Activated gamma-delta T cell treated with anti-CD3 and anti-CD28 coated beads, Interleukin-2, amount 50 U/mL, for 16 hours (primary cell): Measurements from ENCODE around the gene SLC16A2.
A peak's percentile ranks its signal among the peaks of the same experiment; 100 is the strongest.

Source experiments
- DNase-seq: peaks from one replicate; pipeline ENCODE4 v3.0.0-alpha.2; 2020; ENCODE audit warnings: low read depth

The SLC16A2 gene

DNA sequence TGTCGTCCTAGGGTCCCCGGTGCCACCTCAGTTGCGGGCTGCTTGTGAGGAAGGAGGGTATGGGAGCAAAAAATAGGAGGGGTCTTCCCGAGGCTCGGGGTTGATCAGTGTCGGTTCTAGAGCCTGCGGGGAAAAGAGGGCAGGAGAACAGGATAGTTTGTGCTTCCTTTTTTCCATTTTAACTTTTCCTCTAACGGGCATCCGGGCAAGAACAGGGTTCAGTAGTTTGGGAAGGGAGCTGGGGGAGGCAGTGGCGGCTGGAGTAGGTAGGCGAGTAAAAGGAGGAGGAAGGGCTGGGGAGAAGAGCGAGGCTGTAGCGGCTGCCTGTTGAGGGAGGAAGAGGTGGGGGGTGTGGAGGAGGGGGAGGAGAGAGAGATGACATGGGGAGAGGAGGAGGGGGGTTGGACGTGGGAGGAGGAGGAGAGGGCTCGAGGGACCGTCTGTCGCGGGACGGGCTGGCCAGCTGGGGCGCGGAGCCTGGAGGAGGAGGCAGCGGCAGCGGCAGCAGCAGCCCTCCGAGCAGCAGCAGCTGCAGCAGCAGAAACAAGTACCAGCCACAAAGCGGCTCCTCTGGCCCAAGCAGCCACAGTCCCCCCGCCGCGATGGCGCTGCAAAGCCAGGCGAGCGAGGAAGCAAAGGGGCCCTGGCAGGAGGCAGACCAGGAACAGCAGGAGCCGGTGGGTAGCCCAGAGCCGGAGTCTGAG is at the start of gene SLC16A2:
TSS of gene SLC16A2 (plus strand) at position 458 of the 704 bp plus-strand sequence. CDS start at position 603, 145 bp downstream.
- peak; percentile 7 for DNase-seq

DNA sequence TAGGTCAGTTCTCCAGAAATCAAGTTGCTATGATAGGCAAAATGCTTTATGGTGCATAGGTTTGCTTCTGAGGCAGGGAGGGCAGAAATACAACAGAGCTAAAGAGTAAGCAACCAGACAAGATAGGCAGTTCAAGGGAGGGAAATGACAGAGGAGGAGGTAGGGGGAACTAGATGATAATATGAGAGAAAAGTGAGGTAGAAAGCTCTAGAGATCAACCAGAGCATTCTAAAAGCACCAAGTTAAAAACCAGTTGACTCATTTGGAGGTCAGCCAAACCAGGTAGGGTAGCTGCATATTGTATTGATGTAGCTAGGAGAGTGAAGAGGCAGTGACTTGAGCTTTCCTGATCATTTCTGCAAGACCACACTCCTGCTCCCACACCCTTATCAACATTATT is 49.0 kb upstream of the SLC16A2 start:
- DNase-seq, result no peak

DNA sequence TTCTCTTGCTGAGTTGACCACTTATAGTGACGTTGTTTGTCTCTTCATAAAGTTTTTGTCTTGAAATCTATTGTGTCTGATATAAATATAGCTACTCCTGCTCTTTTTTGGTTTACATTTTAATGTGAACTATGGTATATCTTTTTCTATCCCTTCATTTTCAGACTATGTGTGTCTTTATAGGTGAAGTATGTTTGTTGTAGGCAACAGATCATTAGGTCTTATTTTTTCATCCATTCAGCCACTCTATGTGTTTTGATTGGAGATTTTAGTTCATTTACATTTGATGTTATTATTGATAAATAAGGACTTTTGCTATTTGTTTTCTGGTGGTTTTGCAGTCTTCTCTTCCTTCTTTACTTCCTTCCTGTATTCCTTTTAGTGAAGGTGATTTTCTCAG is 44.0 kb upstream of the SLC16A2 start:
- no peak for DNase-seq

DNA sequence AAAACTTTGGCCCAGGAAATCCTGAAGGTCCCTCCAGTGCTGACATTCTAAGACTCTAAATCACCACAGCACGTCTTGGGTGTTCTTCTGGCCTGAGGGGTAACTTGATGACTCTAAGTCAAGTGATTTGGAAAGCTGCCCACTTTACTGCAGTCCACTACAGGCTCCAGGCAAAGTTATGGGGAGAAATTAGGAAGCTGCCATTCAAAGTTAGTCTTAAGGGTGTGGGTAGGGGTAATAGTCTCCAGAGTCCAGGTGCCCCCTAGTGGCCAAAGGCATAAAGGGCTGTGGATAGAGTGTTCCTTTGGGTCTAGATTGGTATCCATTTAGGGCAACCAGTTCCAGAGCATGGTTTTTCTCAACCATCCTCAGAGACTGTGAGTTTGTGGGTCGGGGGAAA is 38.7 kb upstream of the SLC16A2 start:
- peak; percentile 31 for DNase-seq

DNA sequence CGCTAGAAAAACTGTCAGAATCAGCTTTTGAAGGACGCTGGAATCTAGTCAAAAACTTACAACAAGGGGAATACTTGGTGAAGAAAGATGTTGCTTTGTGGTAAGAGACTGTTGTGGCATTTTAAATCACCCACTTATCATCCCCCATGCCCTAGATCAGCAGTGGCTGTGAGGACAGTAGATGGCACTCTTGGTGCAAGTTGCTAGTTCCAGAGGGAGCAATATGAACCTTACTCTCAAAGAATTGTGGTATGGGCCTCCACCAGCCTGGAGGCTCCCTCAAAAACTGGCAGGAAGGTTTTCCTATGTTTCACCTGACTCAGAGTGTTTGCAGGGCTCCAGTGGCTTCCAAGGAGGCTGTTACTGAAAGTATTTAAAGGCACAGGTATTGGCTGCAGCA is 37.7 kb upstream of the SLC16A2 start:
- no peak for DNase-seq

DNA sequence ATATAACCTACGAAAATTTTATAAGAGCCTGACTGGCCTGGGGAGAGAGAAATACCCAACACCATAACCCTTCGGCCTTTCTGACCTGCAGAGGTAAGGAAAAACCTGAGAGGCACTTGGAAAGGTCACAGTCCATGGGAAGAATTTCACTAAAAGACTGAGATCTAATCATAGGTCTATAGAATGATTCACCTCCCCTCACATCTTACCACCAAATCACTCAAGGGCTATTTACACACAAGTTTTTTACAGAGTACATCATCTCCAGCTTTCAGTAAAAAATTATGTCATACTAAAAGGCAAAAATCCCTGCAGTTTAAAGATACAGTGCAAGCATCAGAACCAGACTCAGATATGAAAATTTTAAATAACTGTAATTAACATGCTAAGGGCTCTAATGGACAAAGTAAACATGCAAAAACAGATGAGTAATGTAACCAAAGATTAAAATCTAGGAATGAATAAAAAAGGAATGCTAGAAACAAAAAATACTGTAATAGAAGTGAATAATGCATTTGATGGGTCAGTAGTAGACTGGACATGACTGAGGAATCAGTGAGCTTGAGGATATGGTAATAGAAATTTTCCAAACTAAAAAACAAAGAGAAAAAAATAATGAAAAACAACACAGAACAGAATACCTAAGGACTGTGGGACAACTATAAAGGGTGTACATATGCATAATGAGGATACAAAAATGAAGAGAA is 32.1 kb upstream of the SLC16A2 start:
- no peak for DNase-seq

DNA sequence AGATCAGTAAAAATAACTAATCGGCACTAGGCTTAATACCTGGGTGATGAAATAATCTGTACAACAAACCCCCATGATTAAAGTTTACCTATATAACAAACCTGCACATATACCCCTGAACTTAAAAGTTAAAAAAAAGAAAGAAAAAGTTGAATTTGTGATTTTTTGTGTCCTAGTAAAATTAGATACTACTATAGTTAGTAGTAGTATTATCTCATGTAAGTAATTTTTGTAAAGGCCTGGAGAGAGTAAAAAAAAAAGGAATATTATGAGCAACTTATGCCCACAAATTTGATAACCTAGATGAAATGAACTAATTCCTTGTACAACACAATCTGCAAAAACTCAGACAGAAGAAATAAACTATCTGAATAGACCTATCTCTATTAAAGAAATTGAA is 25.7 kb upstream of the SLC16A2 start:
- no peak for DNase-seq

DNA sequence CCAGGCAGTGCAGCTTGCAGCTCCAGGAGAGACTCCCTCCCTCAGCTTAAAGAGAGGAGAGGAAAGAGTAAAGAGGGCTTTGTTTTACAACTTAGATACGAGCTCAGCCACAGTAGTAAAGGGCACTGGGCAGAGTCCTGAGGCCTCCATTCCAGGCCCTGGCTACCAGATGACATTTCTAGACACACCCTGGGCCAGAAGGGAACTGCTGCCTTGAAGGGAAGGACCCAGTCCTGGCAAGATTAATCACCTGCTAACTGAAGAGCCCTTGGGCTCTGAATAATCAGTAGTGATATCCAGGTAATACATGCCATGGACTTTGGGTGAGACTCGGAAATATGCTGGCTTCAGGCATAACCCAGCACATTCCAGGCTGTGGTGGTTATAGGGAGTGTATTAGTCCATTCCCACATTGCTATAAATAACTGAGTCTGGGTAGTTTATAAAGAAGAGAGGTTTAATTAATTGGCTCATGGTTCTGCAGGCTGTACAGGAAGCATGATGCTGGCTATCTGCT is 15.3 kb upstream of the SLC16A2 start:
- no peak for DNase-seq

DNA sequence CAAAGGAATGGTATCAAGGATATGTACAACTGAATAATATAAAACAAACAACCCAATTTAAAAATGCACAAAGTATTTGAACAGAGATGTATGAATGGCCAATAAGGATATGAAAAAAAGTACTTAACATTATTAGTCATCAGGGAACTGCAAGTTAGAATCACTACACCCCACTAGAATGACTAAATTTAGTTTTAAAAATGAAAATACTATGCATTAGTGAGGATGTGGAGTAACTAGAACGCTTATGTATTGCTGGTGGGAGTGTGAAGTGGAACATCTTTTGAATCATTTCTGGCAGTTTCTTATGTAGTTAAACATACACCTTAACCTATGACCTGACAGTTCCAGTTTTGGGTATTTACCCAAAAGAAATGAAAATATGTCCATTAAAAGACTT is 13.0 kb upstream of the SLC16A2 start:
- no peak for DNase-seq

DNA sequence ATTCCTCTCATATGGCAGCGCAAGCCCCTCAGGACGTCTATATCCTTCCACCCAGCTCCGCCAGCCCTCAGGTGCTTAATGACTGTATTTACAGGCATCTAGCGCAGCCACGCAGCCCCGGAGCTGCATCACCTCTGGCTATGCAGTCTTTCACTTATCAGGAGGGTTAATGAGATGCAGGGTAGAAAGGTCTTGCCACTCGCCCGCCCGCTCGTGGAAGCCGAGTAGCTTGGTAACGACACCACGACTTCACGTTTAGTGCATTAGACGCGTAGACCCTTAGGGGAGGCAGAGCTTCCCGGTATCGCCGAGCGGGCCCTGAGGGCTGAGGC is 1.5 kb upstream of the SLC16A2 start:
- no peak for DNase-seq

DNA sequence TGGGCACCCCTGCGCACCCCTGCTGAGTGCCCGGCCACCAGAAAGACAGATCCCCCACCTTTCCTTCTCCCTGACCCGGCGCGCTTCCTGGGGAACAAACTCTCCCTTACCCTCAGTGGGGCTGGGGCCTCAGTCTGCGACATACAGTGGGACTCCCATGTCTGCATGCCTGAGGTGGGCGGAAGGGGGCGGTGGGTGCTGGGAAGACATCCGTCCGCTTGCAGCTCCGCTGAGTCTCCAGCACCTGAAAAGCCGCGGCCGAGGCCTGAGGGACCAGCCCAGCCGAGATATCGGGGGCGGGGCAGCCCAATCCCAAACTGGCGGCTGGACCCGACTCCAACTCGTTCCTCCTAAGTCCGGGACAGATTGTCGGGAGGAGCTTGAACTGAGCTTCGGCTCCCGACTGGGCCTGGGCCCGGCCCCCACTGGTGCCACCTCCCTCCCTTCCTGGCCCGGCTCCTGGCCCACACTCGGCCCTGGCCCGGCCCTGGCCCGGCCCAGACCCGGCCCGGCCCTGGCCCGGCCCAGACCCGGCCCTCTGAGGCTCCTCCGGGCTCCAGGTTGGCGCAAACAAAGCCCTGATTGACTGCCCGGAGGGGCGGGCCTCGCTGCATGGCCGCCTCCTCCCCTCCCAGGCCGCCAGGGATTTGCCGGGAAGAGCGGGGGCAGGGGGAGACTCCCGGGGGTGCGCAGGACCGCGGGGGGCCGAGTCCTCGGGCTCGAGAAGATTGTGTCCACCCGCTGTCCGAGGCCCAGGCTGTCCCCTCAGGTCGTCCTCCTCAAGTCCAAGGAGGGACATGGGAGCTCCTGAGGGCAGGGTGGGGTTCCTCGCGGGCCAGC is 877 bp upstream of the SLC16A2 start:
- DNase-seq, result no peak

DNA sequence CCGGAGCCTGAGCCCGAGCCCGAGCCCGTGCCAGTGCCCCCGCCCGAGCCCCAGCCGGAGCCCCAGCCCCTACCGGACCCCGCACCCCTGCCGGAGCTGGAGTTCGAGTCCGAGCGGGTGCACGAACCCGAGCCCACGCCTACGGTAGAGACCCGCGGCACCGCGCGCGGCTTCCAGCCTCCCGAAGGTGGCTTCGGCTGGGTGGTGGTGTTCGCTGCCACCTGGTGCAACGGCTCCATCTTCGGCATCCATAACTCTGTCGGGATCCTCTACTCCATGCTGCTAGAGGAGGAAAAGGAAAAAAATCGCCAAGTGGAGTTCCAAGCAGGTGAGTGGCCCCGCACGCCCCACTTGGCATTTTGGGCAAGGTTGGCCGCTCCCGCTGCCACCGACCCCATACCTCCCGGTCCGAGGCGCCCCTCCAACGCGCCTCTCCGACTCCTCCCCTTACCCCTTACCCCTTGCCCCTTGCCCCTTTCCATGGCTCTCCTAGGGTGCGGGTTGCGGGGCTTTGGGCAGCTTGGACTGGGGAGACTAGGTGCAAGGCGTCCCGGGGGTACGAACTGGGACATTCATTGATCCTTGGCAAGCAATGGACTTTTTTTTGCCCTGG is 553 bp downstream of the SLC16A2 start:
- DNase-seq, result no peak

DNA sequence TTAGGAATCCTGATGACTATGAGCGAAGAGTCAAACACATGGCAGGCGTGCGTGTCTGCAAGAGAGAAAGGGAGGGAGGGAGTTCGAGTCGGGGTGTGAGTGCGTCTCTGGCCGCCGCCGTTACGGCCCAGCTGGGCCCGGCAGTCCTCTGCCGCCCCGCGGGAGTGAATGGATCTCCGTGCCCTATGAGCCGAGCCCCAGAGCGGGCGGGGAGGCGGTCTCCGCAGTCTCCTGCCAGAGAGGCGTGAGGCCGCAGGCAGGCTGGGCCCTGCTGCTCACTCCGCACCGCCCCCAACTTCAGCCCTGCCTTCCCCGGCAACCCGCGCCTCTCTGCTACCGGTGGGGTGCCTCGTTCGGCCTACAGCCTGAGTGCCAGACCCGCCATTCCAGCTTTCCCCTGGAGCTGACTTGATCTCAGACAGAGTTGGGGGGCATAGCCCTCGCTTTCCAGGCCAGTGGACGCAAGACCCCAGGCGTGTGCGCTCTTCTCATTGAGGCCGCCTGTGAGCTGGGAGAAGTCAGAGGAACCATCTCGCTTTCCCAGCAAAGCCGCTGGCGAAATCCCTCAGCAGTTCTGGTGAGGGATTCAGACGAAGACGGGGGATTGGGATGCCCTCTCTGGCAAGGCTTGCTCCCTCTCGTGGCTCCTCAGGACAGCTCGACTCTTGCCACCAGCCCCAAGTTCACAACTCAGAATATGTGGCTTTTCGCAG is 1.4 kb downstream of the SLC16A2 start:
- no peak for DNase-seq

DNA sequence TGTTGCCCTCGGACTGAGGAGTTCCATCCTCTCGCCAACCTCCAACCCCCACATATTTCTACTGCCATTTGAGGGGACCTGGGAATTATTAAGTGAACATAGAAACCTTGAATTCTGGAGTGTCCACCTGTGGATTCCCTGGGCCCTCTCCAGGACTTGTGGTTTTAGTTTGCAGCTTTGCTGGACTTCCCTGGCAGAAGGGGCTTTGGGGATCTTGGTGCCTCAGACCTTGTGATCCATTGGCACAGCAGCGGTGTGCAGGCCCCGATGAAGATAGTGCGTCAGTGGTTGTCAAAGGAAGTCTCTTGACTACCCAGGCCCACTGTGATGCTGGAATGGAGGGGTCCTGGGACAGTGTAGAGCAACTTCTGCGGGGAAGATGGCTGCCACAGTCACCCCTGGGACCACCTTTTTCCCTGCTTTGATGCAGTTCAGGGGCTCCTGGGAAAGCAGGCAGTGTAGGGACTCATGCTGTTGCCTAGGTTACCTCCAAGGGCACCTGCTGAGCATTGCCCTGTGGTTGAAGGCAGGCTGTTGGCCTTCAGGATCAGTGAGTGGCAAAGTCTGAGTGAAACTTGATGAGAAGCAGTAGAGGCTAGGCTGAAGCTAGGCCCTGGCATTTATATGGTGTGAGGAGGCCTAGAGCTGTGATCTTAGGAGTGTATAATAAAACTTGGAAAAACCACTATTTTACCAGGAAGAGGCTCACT is 2.2 kb downstream of the SLC16A2 start:
- no peak for DNase-seq

DNA sequence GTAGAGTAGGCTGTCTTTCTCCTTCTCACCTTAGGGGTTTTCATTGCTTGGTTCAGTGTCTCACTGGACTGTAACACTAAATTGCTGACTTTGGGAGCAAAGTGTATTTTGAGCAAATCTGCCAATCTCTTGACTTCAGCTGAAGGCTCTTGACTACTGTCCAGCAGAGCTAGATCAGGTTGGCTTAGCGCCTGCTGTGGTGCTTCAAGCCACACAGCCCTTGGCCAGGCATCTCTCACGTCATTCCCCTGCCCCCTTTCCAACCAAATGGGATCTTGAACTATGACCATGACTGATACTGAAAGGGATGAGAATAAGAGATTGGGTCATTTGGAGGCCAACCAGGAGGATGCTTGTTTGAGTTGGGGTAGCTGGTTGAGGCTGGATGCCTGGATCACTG is 4.8 kb downstream of the SLC16A2 start:
- DNase-seq, result no peak

DNA sequence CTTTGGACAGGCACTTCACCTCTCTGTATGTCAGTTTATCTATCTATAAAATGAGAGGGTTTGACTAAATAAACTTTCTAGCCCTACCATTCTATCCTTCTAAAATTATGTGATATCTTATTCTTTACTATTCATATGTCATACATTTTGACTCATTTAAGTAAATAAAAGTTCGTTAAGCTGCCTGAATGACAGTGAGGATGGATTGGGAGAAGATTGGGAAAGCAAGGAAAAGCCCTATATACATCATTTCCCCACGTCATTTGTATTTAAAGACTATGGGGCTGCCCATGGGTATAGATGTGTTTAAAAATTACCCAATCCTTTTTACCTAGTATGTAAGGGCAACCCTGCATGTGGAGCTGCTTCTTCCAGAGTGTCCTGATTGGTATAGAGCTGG is 5.3 kb downstream of the SLC16A2 start:
- no peak for DNase-seq

DNA sequence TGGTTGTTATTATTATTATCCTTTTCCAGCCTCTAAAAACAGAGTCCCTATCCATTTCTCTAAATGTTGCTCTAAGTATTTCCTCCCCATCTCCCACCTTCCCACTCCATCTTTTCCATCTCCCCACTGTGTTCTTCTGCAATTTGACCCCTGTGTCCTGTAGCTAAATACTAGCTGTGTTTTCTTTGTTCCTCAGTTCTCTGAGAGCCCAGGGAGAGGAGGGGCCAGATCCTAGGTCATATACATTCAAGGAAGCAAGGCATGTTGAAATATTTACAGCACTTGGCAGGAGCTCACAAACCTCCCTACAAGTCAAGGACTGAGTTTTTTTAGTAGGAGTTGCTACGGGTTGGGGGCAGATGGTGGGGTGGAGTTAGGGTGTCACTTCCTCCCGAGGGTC is 10.5 kb downstream of the SLC16A2 start:
- DNase-seq, result no peak

DNA sequence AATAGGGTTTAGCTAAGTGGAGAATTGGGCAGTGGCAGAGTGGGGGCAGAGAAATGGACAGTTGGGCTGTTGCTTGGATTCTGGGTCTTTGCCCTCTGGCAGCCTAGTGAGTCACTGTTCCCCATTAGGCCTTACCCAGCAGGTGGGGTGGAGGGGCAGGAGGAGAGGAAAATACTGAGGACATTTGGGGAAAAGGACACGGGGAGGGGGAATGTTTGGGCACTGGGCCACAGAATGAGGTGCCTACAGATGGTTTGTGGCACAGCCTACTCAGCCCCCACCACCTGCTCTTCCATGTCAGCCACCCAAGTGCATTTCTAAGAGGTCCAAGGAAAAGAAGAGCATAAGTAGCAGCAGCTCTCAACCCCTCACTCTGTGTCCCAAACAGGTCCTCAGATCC is 13.0 kb downstream of the SLC16A2 start:
- no peak for DNase-seq

DNA sequence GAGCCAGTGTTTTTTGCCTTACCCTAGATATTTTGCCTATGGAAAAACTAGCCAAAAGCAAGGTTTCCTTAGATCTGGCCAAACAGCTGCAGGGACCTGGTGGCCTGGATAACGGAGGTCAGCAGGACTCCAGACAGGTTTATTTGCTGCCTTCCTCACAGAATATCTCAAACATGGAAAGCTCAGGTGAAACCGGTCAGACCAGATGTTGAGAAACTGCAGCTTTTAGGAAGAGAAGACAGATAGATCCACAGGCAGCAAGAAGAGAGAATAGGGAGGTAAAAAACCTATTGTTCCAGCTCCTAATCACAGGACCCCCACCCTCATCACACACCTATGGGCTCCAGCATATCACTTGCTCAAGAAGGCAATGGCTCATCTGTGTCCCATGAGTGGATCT is 16.2 kb downstream of the SLC16A2 start:
- DNase-seq, result no peak

DNA sequence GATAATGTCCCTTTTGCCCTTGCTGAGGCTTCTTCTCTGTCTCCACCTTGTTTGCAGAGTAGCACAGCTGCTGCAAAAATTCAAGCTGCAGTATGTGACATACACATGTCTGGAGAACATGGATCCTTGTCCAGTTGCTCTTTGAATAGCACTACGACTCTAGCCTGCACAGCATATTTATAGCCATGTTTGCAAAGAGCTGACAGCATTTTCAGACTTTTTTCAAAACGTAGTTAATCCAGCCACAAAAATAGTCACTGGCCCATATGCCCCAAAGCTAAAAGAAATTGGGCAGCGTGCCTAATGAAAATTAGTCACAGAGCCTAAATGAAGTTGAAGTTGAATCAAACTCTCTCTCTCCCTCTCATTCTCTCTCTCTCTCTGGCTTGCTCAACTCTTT is 17.5 kb downstream of the SLC16A2 start:
- DNase-seq, result no peak

DNA sequence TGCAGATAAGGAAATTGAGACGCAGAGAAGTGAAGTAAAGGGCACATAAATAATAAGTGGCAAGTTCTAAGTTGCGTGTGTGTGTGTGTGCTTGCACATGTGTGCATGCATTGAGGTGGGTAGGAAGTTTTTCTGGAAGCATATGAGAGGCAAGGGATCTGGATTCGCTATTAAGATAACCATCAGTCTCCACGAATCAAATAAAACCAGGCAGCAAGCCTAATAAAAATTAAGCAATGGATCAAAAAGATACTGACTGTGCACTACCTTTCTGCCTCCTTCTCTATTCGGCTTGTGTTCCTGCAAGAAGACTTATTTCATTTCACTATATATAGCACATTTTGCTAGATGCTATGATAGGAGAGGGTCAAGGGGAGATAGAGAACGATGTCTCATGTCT is 23.8 kb downstream of the SLC16A2 start:
- no peak for DNase-seq
